Measurements from ENCODE around the gene VPS33B.
"Not testable (repeated sequence)": the region's sequence is repeated elsewhere in the genome, so short reads cannot be mapped to it uniquely, and the experiment has no call there.

The VPS33B gene

GRCh38 chr15:91032919-91033803 lies 10.8 kb upstream of the VPS33B start:
- H3K4me2 ChIP-seq = peak overlapping the region; percentile 63
- no peak for TF ChIP-seq Cebpa-rat (IDR thresholded peaks at IDR 0.05)
- H4K20me1 ChIP-seq = no peaks in the 10 kb centered on the region
- H3K27ac ChIP-seq = no peak overlapping the region
- no peaks in the 10 kb centered on the region for H3K27me3 ChIP-seq
- H3K9ac ChIP-seq = no peak overlapping the region
- no peaks in the 10 kb centered on the region for H3K36me3 ChIP-seq
- H3K4me1 ChIP-seq = peaks cover 14% of the 10 kb centered on the region
- no peak overlapping the region for H3K4me3 ChIP-seq
- H3K9me3 ChIP-seq = no peaks in the 10 kb centered on the region

- no peak overlapping the region for H3K9ac ChIP-seq
- TF ChIP-seq Cebpa-rat (IDR thresholded peaks at IDR 0.05) = no peak
Measured at GRCh38 chr15:91031796-91032195, 9.4 kb upstream of the VPS33B start.

GRCh38 chr15:91027677-91028076 lies 5.3 kb upstream of the VPS33B start:
- H3K27me3 ChIP-seq = no peaks in the 10 kb centered on the region
- H3K27ac ChIP-seq = no peak overlapping the region
- peaks cover 13% of the 10 kb centered on the region for H3K4me1 ChIP-seq
- H3K9me3 ChIP-seq = no peaks in the 10 kb centered on the region
- no peaks in the 10 kb centered on the region for H4K20me1 ChIP-seq
- H3K4me2 ChIP-seq = no peak overlapping the region
- no peak overlapping the region for H3K9ac ChIP-seq
- no peaks in the 10 kb centered on the region for H3K36me3 ChIP-seq
- TF ChIP-seq Cebpa-rat (IDR thresholded peaks at IDR 0.05) = no peak
- H3K4me3 ChIP-seq = no peak overlapping the region

More at GRCh38 chr15:91031796-91032195, 9.4 kb upstream of the VPS33B start:
- no peaks in the 10 kb centered on the region for H3K27me3 ChIP-seq
- H3K4me2 ChIP-seq = no peak overlapping the region
- H3K27ac ChIP-seq = no peak overlapping the region
- no peaks in the 10 kb centered on the region for H3K36me3 ChIP-seq
- no peak overlapping the region for H3K4me3 ChIP-seq
- no peaks in the 10 kb centered on the region for H4K20me1 ChIP-seq
- H3K4me1 ChIP-seq = peaks cover 14% of the 10 kb centered on the region
- no peaks in the 10 kb centered on the region for H3K9me3 ChIP-seq

- peaks cover 25% of the 10 kb centered on the region for H3K4me1 ChIP-seq
- no peaks in the 10 kb centered on the region for H3K9me3 ChIP-seq
- no peak for TF ChIP-seq Cebpa-rat (IDR thresholded peaks at IDR 0.05)
- no peaks in the 10 kb centered on the region for H4K20me1 ChIP-seq
- H3K27ac ChIP-seq = no peak overlapping the region
- no peak overlapping the region for H3K4me2 ChIP-seq
- H3K27me3 ChIP-seq = no peaks in the 10 kb centered on the region
- H3K4me3 ChIP-seq = no peak overlapping the region
- no peak overlapping the region for H3K9ac ChIP-seq
- H3K36me3 ChIP-seq = peaks cover 6% of the 10 kb centered on the region
Measured at GRCh38 chr15:91023720-91024119, 1.3 kb upstream of the VPS33B start.

GRCh38 chr15:91022832-91023129 lies 387 bp upstream of the VPS33B start:
- Histone ChIP-seq H3K9ac (peak overlapping the region; percentile 89), H3K36me3 (peaks cover 10% of the 10 kb centered on the region), H3K4me2 (peak overlapping the region; percentile 96), H3K27me3 (no peaks in the 10 kb centered on the region), H4K20me1 (no peaks in the 10 kb centered on the region), H3K4me1 (peaks cover 25% of the 10 kb centered on the region), H3K4me3 (peak overlapping the region; percentile 88), H3K9me3 (no peaks in the 10 kb centered on the region), H3K27ac (peak overlapping the region; percentile 77)
- TF ChIP-seq Cebpa-rat (IDR thresholded peaks at IDR 0.05) = no peak

- Histone ChIP-seq H3K4me2 (peak overlapping the region; percentile 96), H3K9ac (peak overlapping the region; percentile 89), H3K4me1 (peaks cover 25% of the 10 kb centered on the region), H3K4me3 (peak overlapping the region; percentile 88), H3K36me3 (peaks cover 20% of the 10 kb centered on the region), H3K9me3 (no peaks in the 10 kb centered on the region), H3K27ac (peak overlapping the region; percentile 77), H4K20me1 (no peaks in the 10 kb centered on the region), H3K27me3 (no peaks in the 10 kb centered on the region)
- no peak for TF ChIP-seq Cebpa-rat (IDR thresholded peaks at IDR 0.05)
Measured at GRCh38 chr15:91021516-91022074, 799 bp downstream of the VPS33B start.

- Histone ChIP-seq H3K27me3 (no peaks in the 10 kb centered on the region), H3K27ac (no peak overlapping the region), H3K4me2 (no peak overlapping the region), H3K4me1 (peaks cover 22% of the 10 kb centered on the region), H4K20me1 (no peaks in the 10 kb centered on the region), H3K36me3 (peaks cover 53% of the 10 kb centered on the region), H3K9ac (no peak overlapping the region), H3K9me3 (no peaks in the 10 kb centered on the region), H3K4me3 (no peak overlapping the region)
- TF ChIP-seq Cebpa-rat (IDR thresholded peaks at IDR 0.05) = no peak
Measured at GRCh38 chr15:91018158-91018557, 4.2 kb downstream of the VPS33B start.

- Histone ChIP-seq H3K4me1 (peaks cover 18% of the 10 kb centered on the region), H3K4me2 (no peak overlapping the region), H3K9me3 (no peaks in the 10 kb centered on the region), H3K27me3 (no peaks in the 10 kb centered on the region), H3K9ac (no peak overlapping the region), H3K27ac (no peak overlapping the region), H3K36me3 (peaks cover 58% of the 10 kb centered on the region), H4K20me1 (no peaks in the 10 kb centered on the region), H3K4me3 (no peak overlapping the region)
- TF ChIP-seq Cebpa-rat (IDR thresholded peaks at IDR 0.05) = no peak
Measured at GRCh38 chr15:91017716-91018115, 4.7 kb downstream of the VPS33B start.

GRCh38 chr15:91013701-91014100 lies 8.7 kb downstream of the VPS33B start:
- not testable (repeated sequence) for H3K4me1 ChIP-seq, H4K20me1 ChIP-seq, H3K9me3 ChIP-seq, H3K27ac ChIP-seq, H3K4me3 ChIP-seq, H3K27me3 ChIP-seq, H3K4me2 ChIP-seq, H3K9ac ChIP-seq
- peaks cover 90% of the 10 kb centered on the region for H3K36me3 ChIP-seq

- H3K4me3 ChIP-seq = no peak overlapping the region
- no peak overlapping the region for H3K4me2 ChIP-seq
- no peaks in the 10 kb centered on the region for H3K4me1 ChIP-seq
- no peak overlapping the region for H3K27ac ChIP-seq
- no peaks in the 10 kb centered on the region for H3K9me3 ChIP-seq
- TF ChIP-seq Cebpa-rat (IDR thresholded peaks at IDR 0.05) = no peak
- peaks cover 99% of the 10 kb centered on the region for H3K36me3 ChIP-seq
- H3K9ac ChIP-seq = no peak overlapping the region
- no peaks in the 10 kb centered on the region for H3K27me3 ChIP-seq
- peaks cover 8% of the 10 kb centered on the region; the same call in 1 of the 2 replicates for H4K20me1 ChIP-seq
Measured at GRCh38 chr15:91007266-91007665, 15.1 kb downstream of the VPS33B start.
